Measurements from ENCODE around the gene TBC1D20. TPM values are rescaled to one million over a fixed set of nuclear protein-coding genes. Genes with fewer than 3 reads are reported as not detected.

Gene TBC1D20
- total and polyA plus RNA-seq, 2 donors (not counting 1 experiment from before 2014, with no cell fraction given) = 33.9 to 38.3 TPM

DNA sequence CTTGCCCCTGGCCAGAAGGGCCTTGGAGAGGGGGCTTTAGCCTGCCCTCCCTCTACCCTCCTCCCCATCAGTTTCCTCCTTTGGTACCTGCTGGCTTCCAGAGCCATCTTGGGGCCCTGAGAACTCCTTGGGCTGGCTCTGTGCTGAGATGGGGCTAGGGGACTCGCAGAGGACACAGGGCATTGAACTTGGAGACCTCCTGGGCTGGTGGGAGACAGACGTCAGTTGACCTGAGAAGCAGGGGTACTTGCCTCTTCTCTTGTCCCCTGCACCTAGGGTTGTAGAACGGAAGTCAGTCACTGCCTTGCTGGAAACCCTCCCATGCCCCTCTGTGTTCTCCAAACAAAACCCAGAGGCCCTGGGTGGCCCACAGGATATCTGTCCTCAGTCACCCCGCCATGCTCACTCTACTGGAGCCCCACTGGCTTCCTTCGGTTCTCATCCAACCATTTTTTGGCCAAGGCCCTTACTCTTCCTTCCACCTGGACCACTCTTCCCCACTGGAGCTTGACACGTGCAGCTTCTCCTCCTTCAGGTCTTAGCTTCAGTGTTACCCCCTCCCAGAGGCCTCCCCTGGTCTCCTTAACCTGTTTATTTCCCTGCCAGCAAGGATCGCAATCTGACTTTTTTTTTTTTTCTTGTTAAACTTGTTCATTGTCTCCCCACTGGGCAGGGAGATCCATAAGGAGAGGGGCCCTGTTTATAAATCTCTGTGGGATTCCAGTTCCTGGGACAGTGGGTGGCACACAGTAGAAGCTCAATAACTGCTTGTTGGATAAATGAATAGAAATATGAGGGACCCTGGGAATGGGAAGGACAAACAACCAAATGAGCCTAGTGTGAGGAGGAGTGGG, 53.3 kb downstream of the TBC1D20 start:
- peak overlapping the region; percentile 98 for H3K9ac ChIP-seq (ENCODE audit: insufficient read depth, low read length)
- peaks cover 7% of the 10 kb centered on the region for H3K36me3 ChIP-seq (ENCODE audit: control insufficient read depth, insufficient read depth, low read length)
- TF ChIP-seq EZH2 (IDR thresholded peaks at IDR 0.05; ENCODE audit: low read length, missing control alignments) = no peak
- TF ChIP-seq, protein P1, sequence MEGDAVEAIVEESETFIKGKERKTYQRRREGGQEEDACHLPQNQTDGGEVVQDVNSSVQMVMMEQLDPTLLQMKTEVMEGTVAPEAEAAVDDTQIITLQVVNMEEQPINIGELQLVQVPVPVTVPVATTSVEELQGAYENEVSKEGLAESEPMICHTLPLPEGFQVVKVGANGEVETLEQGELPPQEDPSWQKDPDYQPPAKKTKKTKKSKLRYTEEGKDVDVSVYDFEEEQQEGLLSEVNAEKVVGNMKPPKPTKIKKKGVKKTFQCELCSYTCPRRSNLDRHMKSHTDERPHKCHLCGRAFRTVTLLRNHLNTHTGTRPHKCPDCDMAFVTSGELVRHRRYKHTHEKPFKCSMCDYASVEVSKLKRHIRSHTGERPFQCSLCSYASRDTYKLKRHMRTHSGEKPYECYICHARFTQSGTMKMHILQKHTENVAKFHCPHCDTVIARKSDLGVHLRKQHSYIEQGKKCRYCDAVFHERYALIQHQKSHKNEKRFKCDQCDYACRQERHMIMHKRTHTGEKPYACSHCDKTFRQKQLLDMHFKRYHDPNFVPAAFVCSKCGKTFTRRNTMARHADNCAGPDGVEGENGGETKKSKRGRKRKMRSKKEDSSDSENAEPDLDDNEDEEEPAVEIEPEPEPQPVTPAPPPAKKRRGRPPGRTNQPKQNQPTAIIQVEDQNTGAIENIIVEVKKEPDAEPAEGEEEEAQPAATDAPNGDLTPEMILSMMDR (conservative IDR thresholded peaks at IDR 0.05 in 1 of 2, IDR thresholded peaks at IDR 0.05 in 1 of 2; ENCODE audit: low read depth in 1 of 2, low read length in 2 of 2) = no peak
- peaks cover 32% of the 10 kb centered on the region for H3K79me2 ChIP-seq (ENCODE audit: control insufficient read depth, insufficient read depth, low read length)
- peak overlapping the region; percentile 51 for H2AFZ ChIP-seq (ENCODE audit: low read length)
- H3K4me2 ChIP-seq (ENCODE audit: extremely low read depth, insufficient read depth, low read length) = peak overlapping the region; percentile 95
- H3K9me3 ChIP-seq (ENCODE audit: control insufficient read depth, insufficient read depth, low read depth, low read length) = no peaks in the 10 kb centered on the region
- H3K4me3 ChIP-seq (replicated peaks in 1 of 4; ENCODE audit: control extremely low read depth in 1 of 4, insufficient read depth in 1 of 4, low read depth in 3 of 4, low read length in 4 of 4) = peak overlapping the region; percentile 89 to 99 (median 96)
- peak overlapping the region; percentile 97 for H3K27ac ChIP-seq (ENCODE audit: insufficient read depth, low read length)
- DNase-seq (ENCODE audit: low read depth in 2 of 2) = no peak
- peaks cover 10% of the 10 kb centered on the region for H3K4me1 ChIP-seq (ENCODE audit: control insufficient read depth, extremely low read depth, insufficient read depth, low read length)
- H3K27me3 ChIP-seq (ENCODE audit: control insufficient read depth, insufficient read depth, low read length) = no peaks in the 10 kb centered on the region
- H4K20me1 ChIP-seq (ENCODE audit: control insufficient read depth, extremely low read depth, insufficient read depth, low read length) = no peaks in the 10 kb centered on the region

DNA sequence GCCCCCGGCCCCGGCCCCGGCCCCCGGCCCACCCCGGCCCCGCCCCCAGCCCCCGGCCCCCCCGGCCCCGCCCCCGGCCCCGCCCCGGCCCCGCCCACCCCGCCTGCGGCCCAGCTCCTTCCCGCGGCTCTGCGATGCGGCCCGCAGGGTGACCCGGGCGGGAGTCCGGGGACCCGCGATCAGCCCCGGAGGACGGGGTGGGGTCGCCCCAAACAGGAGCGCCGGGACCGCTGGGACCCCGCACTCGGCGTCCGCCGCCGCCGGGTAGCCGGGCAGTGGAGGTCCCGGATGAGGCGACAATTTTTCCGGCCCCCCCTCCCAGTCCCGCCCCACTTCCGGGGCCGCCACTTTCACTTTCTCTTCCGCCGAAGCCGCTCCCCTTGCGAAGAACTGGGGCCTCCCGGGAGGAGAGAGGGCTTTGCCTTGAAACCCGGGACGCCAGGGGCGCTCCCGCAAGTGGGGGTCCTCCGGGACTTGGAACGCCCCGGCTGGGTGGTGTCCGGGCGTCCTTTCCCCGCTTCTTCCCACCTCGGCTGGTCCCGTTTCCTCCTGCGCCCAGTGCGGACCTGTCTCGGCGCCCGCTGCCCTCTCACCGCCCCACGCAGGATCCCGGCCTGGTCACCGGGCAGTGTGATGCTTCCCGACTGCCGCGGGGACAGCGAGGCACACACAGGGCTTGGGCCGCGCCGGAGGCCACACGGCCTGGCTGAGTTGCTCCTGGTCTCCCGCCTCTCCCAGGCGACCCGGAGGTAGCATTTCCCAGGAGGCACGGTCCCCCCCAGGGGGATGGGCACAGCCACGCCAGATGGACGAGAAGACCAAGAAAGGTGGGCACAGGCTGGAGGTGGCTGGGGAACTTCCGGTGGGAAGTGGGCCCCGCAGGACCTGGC, 54.1 kb downstream of the TBC1D20 start, which contains the start of gene RBCK1:
TSS of gene RBCK1 (plus strand) at position 347 of the 890 bp plus-strand sequence. CDS start at position 806, 459 bp downstream.
- TF ChIP-seq EZH2 (IDR thresholded peaks at IDR 0.05; ENCODE audit: low read length, missing control alignments) = no peak
- TF ChIP-seq, protein P1 (conservative IDR thresholded peaks at IDR 0.05 in 1 of 2, IDR thresholded peaks at IDR 0.05 in 1 of 2; ENCODE audit: low read depth in 1 of 2, low read length in 2 of 2) = no peak
- Histone ChIP-seq H3K27me3 (ENCODE audit: control insufficient read depth, insufficient read depth, low read length) (no peaks in the 10 kb centered on the region), H3K4me3 (replicated peaks in 1 of 4; ENCODE audit: control extremely low read depth in 1 of 4, insufficient read depth in 1 of 4, low read depth in 3 of 4, low read length in 4 of 4) (peak within 1 kb of the TSS; percentile 89 to 99 (median 96)), H4K20me1 (ENCODE audit: control insufficient read depth, extremely low read depth, insufficient read depth, low read length) (no peaks in the 10 kb centered on the region), H3K4me1 (ENCODE audit: control insufficient read depth, extremely low read depth, insufficient read depth, low read length) (peaks cover 10% of the 10 kb centered on the region), H3K9ac (ENCODE audit: insufficient read depth, low read length) (peak within 1 kb of the TSS; percentile 98), H3K79me2 (ENCODE audit: control insufficient read depth, insufficient read depth, low read length) (peaks cover 29% of the 10 kb centered on the region), H3K27ac (ENCODE audit: insufficient read depth, low read length) (peak within 1 kb of the TSS; percentile 97), H3K9me3 (ENCODE audit: control insufficient read depth, insufficient read depth, low read depth, low read length) (no peaks in the 10 kb centered on the region), H3K36me3 (ENCODE audit: control insufficient read depth, insufficient read depth, low read length) (peaks cover 7% of the 10 kb centered on the region), H2AFZ (ENCODE audit: low read length) (peak within 1 kb of the TSS; percentile 88), H3K4me2 (ENCODE audit: extremely low read depth, insufficient read depth, low read length) (peak within 1 kb of the TSS; percentile 95)
- DNase-seq (ENCODE audit: low read depth in 2 of 2) = peak; percentile 74 to 82
